DND-41 (cell line): ENCODE results near the gene FSCN2.

ENCODE experiments used
- CTCF ChIP-seq: IDR thresholded peaks from 2 replicates; pipeline ENCODE4 v1.5.1; 2012; ENCODE audit warnings: borderline replicate concordance, low read length, moderate library complexity, mild to moderate bottlenecking; ENCODE audit not compliant: poor library complexity, severe bottlenecking; ENCODE audit errors: extremely low read depth
- EZH2 ChIP-seq: IDR thresholded peaks from 3 replicates; pipeline ENCODE4 v1.6.1; 2012; ENCODE audit warnings: borderline replicate concordance, low read depth, mild to moderate bottlenecking, moderate library complexity, low read length, inconsistent platforms; ENCODE audit not compliant: severe bottlenecking

- TF ChIP-seq CTCF (no peak), EZH2 (no peak)
Measured at GRCh38 chr17:81518785-81519283, 9.3 kb upstream of the FSCN2 start.
